LoVo (cell line): ENCODE data around the gene SELENOW.
A peak's percentile ranks its signal among the peaks of the same experiment; 100 is the strongest.
"Not testable (repeated sequence)": the region's sequence is repeated elsewhere in the genome, so short reads cannot be mapped to it uniquely, and the experiment has no call there.

Experiments
- DNase-seq: peaks from one replicate; pipeline ENCODE4 v3.0.0-alpha.2; 2016; ENCODE audit warnings: low spot score

Gene SELENOW

DNA sequence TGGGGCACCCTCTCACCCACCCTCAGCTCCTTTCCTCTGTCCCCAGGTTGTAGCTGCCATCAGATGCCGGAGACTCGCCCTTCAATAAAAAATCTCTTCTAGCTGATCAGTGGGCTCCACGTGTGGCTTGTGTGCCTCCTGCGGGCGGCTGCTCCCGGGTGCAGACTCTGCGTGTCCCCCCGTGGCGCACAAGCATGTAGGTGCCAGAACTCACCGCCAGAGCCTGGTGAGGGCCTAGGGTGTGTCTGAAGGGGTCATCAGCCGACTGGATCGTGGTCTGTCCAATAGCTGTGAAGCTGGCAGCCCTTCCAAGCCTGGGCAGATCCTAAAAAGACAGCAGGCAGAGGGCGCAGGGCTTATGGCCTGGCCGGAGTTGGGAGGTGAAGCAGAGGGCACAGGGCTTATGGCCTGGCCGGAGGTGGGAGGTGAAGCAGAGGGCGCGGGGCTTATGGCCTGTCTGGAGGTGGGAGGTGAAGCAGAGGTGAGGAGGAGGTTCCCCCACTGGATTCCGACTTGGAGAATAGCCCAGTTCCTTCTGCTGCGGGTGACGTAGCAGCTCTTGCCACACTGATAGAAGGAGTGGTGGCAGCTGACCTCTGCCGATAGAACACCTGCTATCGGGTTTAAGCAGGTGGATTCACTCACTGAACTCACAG, 21.4 kb upstream of the SELENOW start:
- DNase-seq = no peak

DNA sequence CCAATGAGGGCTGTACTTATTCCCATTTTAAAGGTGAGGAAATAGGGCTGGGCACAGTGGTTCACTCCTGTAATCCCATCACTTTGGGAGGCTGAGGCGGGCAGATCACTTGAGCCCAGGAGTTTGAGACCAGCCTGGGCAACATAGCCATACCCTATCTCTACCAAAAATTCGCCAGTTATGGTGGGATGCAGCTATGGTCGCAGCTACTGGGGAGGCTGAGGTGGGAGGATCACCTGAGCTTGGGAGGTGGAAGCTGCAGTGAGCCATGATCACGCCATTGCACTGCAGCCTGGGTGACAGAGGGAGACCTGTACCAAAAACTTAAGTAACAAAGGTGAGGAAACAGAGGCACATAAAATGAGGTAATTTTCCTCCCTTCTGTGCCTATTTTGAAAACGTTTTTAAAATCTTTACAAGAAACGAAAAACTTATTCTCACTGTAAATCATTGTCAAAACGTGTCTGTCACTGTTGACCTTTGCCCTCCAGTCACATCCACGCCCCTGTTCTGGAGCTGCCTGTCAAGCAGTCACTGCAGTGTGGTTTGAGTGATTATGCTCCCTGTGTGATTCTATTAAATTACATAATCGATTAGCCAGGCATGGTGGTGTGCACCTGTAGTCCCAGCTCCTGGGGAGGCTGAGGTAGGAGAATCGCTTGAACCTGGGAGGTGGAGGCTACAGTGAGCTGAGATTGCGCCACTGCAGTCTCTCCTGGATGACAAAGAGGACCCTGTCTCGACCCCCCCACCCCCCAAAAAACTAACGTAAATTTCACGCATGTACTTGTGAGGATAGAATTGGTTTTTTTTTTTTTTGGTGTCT, 20.7 kb upstream of the SELENOW start:
- no peak for DNase-seq

- no peak for DNase-seq
Observed at GRCh38 chr19:47758443-47758804, 20.1 kb upstream of the SELENOW start.

DNA sequence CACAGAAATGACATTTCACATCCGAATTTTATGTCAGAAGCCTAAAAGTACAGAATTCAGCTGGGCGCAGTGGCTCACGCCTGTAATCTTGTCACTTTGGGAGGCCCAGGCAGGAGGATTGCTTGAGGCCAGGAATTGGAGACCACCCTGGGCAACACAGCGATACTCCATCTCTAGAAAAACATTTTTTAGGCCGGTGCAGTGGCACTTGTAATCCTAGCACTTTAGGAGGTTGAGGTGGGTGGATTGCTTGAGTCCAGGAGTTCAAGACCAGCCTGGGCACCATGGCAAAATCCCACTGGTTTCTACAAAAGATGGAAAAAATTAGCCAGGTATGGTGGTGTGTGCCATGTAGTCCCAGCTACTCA, 17.9 kb upstream of the SELENOW start:
- no peak for DNase-seq

DNA sequence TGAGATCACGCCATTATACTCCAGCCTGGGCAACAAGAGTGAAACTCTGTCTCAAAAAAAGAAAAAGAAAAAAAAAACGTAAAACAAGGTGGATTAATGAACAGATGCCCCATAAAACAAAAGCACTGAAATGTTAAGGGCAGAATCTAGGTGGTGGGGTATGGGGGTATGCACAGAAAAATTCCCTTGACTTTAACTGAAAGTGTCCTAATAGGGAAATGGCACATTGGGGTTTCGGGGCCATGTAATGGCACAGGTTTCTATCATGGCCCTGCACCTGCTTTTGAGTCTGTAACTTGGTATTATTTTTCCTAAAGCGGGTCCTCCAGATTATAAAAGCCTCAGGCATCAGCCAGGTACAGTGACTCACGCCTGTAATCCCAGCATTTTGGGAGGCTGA, 16.9 kb upstream of the SELENOW start:
- DNase-seq = no peak

- no peak for DNase-seq
Observed at GRCh38 chr19:47762151-47762550, 16.4 kb upstream of the SELENOW start.

DNA sequence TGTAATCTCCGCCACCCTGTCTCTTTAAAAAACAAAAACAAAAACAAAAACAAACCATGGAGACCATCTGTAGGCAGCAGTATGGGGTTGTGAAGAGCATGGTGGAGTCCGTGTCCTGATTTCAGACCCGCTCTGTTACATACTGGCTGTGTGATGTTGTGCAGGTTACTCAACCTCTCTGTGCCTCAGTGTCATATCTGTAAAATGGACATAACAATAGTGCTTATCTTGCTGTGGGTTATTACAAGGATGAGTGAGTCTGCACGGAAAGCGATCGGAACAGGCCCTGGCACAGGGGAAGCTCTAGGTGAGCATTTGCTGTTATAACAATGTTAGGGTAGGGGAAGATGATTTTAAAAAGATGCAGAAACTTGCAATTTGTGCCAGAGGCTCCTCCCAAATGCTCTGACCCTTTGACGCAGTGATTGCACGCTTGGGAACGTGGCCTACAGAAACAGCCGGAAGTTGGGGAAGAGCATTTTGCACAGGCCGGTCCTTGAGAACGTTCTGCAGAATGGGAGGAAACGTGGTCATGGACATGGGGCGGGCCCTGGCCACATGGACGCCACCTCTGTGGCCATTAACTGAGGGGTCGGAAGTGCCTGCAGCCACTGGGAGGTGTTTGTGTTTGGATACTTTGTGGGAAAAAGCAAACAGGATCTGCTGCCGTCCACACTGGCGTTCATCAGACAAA, 15.7 kb upstream of the SELENOW start:
- DNase-seq = no peak

DNA sequence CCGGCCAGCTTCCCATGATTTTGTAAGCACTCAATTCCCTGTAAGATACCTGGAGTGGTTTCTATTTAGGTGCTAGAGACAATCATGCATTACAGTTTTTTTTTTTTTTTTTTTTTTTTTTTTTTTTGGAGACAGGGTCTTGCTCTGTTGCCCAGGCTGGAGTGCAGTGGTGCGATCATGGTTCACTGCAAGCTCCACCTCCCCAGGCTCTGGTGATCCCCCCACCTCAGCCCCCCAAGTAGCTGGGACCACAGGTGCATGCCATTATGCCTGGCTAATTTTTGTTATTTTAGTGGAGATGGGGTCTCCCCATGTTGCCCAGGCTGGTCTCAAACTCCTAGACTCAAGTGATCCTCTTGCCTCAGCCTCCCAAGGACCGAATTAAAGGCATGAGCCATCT, 13.8 kb upstream of the SELENOW start:
- DNase-seq = not testable (repeated sequence)

GRCh38 chr19:47765523-47766358, 12.8 kb upstream of the SELENOW start:
- peak; percentile 41 for DNase-seq

GRCh38 chr19:47766359-47766620, 12.2 kb upstream of the SELENOW start:
- no peak for DNase-seq

DNA sequence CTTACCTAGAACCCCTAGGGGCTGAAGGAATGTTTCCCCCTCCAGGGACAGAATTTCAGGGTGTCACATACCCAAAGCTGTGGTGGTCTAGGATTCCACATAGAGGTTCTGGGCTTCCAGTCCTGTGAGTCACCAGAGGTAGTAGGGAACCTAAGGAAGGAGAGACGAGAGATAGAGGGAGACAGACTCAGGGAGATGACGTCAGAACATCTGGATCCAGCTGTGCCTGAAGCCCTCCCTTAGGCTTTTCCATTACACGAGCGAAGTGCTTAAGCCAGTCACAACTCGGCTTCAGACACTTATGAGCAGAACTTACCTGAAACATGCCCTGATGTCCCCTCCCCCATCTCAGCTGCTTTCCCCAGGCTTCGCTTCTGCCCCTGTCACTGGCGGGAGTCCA, 11.8 kb upstream of the SELENOW start:
- DNase-seq = no peak

DNA sequence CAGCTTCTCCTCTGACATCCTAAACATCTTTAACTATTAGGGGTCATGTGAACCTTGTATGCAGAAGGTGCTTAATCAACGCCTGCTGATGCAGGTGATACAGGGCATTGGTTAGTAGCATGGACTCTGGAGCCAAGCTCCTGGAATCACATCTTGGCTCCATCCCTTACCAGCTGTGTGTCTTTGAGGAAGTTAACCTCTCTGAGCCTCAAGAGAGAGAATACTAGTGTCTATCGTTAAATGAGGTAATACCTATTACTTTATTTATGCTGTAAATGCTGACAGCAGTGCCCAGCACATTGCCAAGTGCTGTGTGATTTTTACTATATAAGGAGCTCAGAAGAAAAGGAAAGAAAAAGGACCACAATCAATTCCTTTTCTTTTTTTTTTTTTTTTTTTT, 11.2 kb upstream of the SELENOW start:
- DNase-seq = no peak

DNA sequence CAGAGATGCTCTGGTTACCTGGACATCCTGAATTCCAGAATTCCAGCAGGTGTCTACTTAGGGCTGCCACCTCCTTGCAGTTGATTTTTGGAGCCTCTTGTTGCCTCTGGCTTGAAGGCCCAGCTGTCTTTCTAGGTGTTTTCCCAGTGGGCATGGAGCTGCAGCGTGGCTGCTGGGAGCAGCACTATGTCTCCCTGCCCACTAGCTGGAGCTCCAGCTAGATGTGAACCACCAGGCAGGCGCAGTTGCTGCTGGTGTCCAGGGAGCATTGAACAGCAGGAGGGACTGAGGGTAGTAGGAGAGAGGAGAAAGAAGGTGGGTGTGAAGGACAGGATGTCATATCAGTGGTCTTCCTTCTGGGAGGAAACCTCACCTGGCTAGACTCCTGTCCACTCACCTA, 9.9 kb upstream of the SELENOW start:
- no peak for DNase-seq

DNA sequence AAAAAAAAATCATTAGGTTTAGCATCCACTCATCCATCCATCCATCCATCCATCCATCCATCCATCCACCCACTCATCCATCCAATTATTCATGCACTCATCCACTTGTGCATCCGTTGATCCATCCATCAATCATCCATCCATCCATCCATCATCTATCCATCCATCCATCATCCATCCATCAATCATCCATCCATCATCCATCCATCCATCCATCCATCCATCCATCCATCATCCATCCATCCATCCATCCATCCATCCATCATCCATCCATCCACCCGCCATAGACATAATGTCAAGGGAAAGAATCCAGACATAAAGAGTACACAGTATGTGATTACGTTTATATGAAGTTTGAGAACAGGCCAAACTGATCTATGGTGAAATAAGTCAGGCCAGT, 9.0 kb upstream of the SELENOW start:
- DNase-seq = no peak

GRCh38 chr19:47771291-47771690, 7.2 kb upstream of the SELENOW start:
- not testable (repeated sequence) for DNase-seq

- DNase-seq = peak; percentile 63
Observed at GRCh38 chr19:47776568-47776967, 1.9 kb upstream of the SELENOW start.

- not testable (repeated sequence) for DNase-seq
Observed at GRCh38 chr19:47777245-47778048, 1.1 kb upstream of the SELENOW start.

- no peak for DNase-seq
Observed at GRCh38 chr19:47778954-47779351, 450 bp downstream of the SELENOW start.

- no peak for DNase-seq
Observed at GRCh38 chr19:47779524-47780214, 1.2 kb downstream of the SELENOW start.

DNA sequence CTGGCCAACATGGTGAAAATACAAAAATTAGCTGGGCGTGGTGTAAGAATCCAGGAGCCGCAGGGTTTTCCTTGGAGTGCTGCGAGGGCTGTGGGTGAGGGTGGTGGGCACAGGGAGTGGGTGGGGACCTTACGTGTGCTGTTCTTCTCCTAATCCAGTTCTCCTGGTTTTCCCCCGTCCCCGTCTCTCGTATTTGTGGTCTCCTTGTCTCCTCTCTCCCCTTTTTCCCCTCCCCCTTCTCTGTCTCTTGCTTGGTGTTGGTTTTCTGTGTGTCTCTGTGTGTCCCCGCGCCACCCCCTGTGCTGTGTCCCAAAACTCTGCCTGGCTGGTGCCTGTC, 1.7 kb downstream of the SELENOW start:
- no peak for DNase-seq

- DNase-seq = no peak
Observed at GRCh38 chr19:47781590-47782262, 3.2 kb downstream of the SELENOW start.
